ENCODE data around the gene KRT3. TPM values are rescaled to one million over a fixed set of nuclear protein-coding genes. Genes with fewer than 3 reads are reported as not detected.

The KRT3 gene
- total RNA-seq, 1 experiment from 2014 or later, result not detected

- no peak for TF ChIP-seq E2F5 (CRISPR knock-in tag; IDR thresholded peaks at IDR 0.05)
- no peak for TF ChIP-seq EMX1 (CRISPR knock-in tag; IDR thresholded peaks at IDR 0.05)
- TF ChIP-seq ZNF512 (CRISPR knock-in tag; IDR thresholded peaks at IDR 0.05; ENCODE audit: borderline replicate concordance), result no peak
- no peak for TF ChIP-seq AFF4 (CRISPR knock-in tag; IDR thresholded peaks at IDR 0.05; ENCODE audit: borderline replicate concordance)
- no peak for TF ChIP-seq ATF6 (CRISPR knock-in tag; IDR thresholded peaks at IDR 0.05)
- no peak for TF ChIP-seq ZNF416 (CRISPR knock-in tag; IDR thresholded peaks at IDR 0.05)
- TF ChIP-seq JUN (CRISPR knock-in tag; IDR thresholded peaks at IDR 0.05), result no peak
- no peak for TF ChIP-seq FOXJ3 (CRISPR knock-in tag; IDR thresholded peaks at IDR 0.05; ENCODE audit: borderline replicate concordance)
- TF ChIP-seq E2F4 (CRISPR knock-in tag; IDR thresholded peaks at IDR 0.05; ENCODE audit: borderline replicate concordance, low read depth), result no peak
- DNase-seq (ENCODE audit: low spot score), result no peak
- Mint-ChIP-seq H3K9me3 (no peaks in the 10 kb centered on the region), H3K4me1 (no peaks in the 10 kb centered on the region), H3K27me3 (ENCODE audit: low read depth) (no peaks in the 10 kb centered on the region), H3K36me3 (no peaks in the 10 kb centered on the region), H3K27ac (no peak overlapping the region), H3K4me3 (no peak overlapping the region)
- POLR2A ChIA-PET, result no interaction called here
- CTCF ChIA-PET, result interaction anchor here (0.5 kb wide), 1 partner anchor 335 kb away, joined by 5 read pairs; no protein-coding TSS in a partner anchor
- no peak for ATAC-seq
These were observed 18.4 kb downstream of the KRT3 start for GRCh38 chr12:52777566-52777965.

GRCh38 chr12:52776913-52777395 lies 19.0 kb downstream of the KRT3 start, which contains the start of gene KRT76:
KRT76 (minus strand) TSS chr12:52777345; CDS start chr12:52777291, 54 bp downstream.
- DNase-seq (ENCODE audit: low spot score), result no peak
- Mint-ChIP-seq H3K27ac (no peak within 1 kb of the TSS), H3K4me1 (no peaks in the 10 kb centered on the region), H3K27me3 (ENCODE audit: low read depth) (0 out of 2 replicates have a peak, but pooled peaks cover 1% of the 10 kb centered on the region), H3K9me3 (no peaks in the 10 kb centered on the region), H3K4me3 (no peak within 1 kb of the TSS), H3K36me3 (no peaks in the 10 kb centered on the region)
- CTCF ChIA-PET, result interaction anchor here (0.5 kb wide), 1 partner anchor 336 kb away, joined by 5 read pairs; no protein-coding TSS in a partner anchor
- POLR2A ChIA-PET, result no interaction called here
- no peak for ATAC-seq
- no peak for TF ChIP-seq JAZF1 (CRISPR knock-in tag; IDR thresholded peaks at IDR 0.05)
- no peak for TF ChIP-seq GTF2I (CRISPR knock-in tag; conservative IDR thresholded peaks at IDR 0.05)
- no peak for TF ChIP-seq CBFB (CRISPR knock-in tag; IDR thresholded peaks at IDR 0.05; ENCODE audit: low read depth)
- TF ChIP-seq NR2C2 (CRISPR knock-in tag; IDR thresholded peaks at IDR 0.05), result no peak
- no peak for TF ChIP-seq E2F1 (CRISPR knock-in tag; IDR thresholded peaks at IDR 0.05)
- TF ChIP-seq ELF4 (CRISPR knock-in tag; IDR thresholded peaks at IDR 0.05; ENCODE audit: low read depth), result no peak
- TF ChIP-seq NR3C1 (CRISPR knock-in tag; conservative IDR thresholded peaks at IDR 0.05; ENCODE audit: low read depth), result no peak
- TF ChIP-seq ZNF121 (CRISPR knock-in tag; IDR thresholded peaks at IDR 0.05), result no peak
- no peak for TF ChIP-seq ERG (CRISPR knock-in tag; IDR thresholded peaks at IDR 0.05)
- no peak for TF ChIP-seq ZMAT4 (CRISPR knock-in tag; IDR thresholded peaks at IDR 0.05)
- no peak for TF ChIP-seq PRRX2 (CRISPR knock-in tag; IDR thresholded peaks at IDR 0.05)
- TF ChIP-seq CTCF (IDR thresholded peaks at IDR 0.05), result no peak

Measured in WTC11 (cell line).